Measurements from ENCODE around the gene SIGLEC15. TPM values are rescaled to one million over a fixed set of nuclear protein-coding genes. Genes with fewer than 3 reads are reported as not detected.
A peak's percentile ranks its signal among the peaks of the same experiment; 100 is the strongest.

SIGLEC15 gene
- 31.6 and 41.1 TPM in 2 replicates for total RNA-seq

- peak; percentile 57 for DNase-seq (ENCODE audit: low read depth)
- Histone ChIP-seq H3K4me3 (ENCODE audit: low read depth, low read length) (peak within 1 kb of the TSS; percentile 21), H3K27me3 (ENCODE audit: control insufficient read depth, insufficient read depth, low read length) (no peaks in the 10 kb centered on the region), H3K36me3 (ENCODE audit: control insufficient read depth, insufficient read depth, low read length) (no peaks in the 10 kb centered on the region)
- no peak for TF ChIP-seq CTCF (IDR thresholded peaks at IDR 0.05; ENCODE audit: insufficient read depth, low read length, poor library complexity, severe bottlenecking)
Measured at GRCh38 chr18:45825258-45826044, at the start of gene SIGLEC15. TSS of gene SIGLEC15 (plus strand) at chr18:45825675. CDS start at chr18:45825729, 54 bp downstream.

- no peaks in the 10 kb centered on the region for H3K36me3 ChIP-seq (ENCODE audit: control insufficient read depth, insufficient read depth, low read length)
- H3K4me3 ChIP-seq (ENCODE audit: low read depth, low read length), result peak overlapping the region; percentile 47
- TF ChIP-seq CTCF (IDR thresholded peaks at IDR 0.05; ENCODE audit: insufficient read depth, low read length, poor library complexity, severe bottlenecking), result no peak
- no peaks in the 10 kb centered on the region for H3K27me3 ChIP-seq (ENCODE audit: control insufficient read depth, insufficient read depth, low read length)
- no peak for DNase-seq (ENCODE audit: low read depth)
Measured at GRCh38 chr18:45775743-45776142, 49.7 kb upstream of the SIGLEC15 start.

GRCh38 chr18:45777393-45777792 is 48.1 kb upstream of the SIGLEC15 start:
- no peak for TF ChIP-seq CTCF (IDR thresholded peaks at IDR 0.05; ENCODE audit: insufficient read depth, low read length, poor library complexity, severe bottlenecking)
- Histone ChIP-seq H3K4me3 (ENCODE audit: low read depth, low read length) (no peak overlapping the region), H3K27me3 (ENCODE audit: control insufficient read depth, insufficient read depth, low read length) (no peaks in the 10 kb centered on the region), H3K36me3 (ENCODE audit: control insufficient read depth, insufficient read depth, low read length) (no peaks in the 10 kb centered on the region)
- DNase-seq (ENCODE audit: low read depth), result no peak

GRCh38 chr18:45780568-45780967 is 44.9 kb upstream of the SIGLEC15 start:
- H3K36me3 ChIP-seq (ENCODE audit: control insufficient read depth, insufficient read depth, low read length), result no peaks in the 10 kb centered on the region
- no peaks in the 10 kb centered on the region for H3K27me3 ChIP-seq (ENCODE audit: control insufficient read depth, insufficient read depth, low read length)
- no peak overlapping the region for H3K4me3 ChIP-seq (ENCODE audit: low read depth, low read length)
- no peak for TF ChIP-seq CTCF (IDR thresholded peaks at IDR 0.05; ENCODE audit: insufficient read depth, low read length, poor library complexity, severe bottlenecking)
- no peak for DNase-seq (ENCODE audit: low read depth)

- Histone ChIP-seq H3K27me3 (ENCODE audit: control insufficient read depth, insufficient read depth, low read length) (no peaks in the 10 kb centered on the region), H3K36me3 (ENCODE audit: control insufficient read depth, insufficient read depth, low read length) (no peaks in the 10 kb centered on the region), H3K4me3 (ENCODE audit: low read depth, low read length) (no peak overlapping the region)
- DNase-seq (ENCODE audit: low read depth), result no peak
- TF ChIP-seq CTCF (IDR thresholded peaks at IDR 0.05; ENCODE audit: insufficient read depth, low read length, poor library complexity, severe bottlenecking), result no peak
Measured at GRCh38 chr18:45782662-45783061, 42.8 kb upstream of the SIGLEC15 start.
